Activated CD4-positive, CD25-positive, alpha-beta regulatory T cell treated with anti-CD3 and anti-CD28 coated beads, Interleukin-2, amount 50 U/mL, for 16 hours (primary cell): ENCODE results near the gene RIBC2.
A peak's percentile ranks its signal among the peaks of the same experiment; 100 is the strongest.
"Not testable (repeated sequence)": the region's sequence is repeated elsewhere in the genome, so short reads cannot be mapped to it uniquely, and the experiment has no call there.

ENCODE experiments used
- DNase-seq: peaks from one replicate; pipeline ENCODE4 v3.0.0-alpha.2; 2020; ENCODE audit warnings: low read depth, low spot score

The RIBC2 gene

DNA sequence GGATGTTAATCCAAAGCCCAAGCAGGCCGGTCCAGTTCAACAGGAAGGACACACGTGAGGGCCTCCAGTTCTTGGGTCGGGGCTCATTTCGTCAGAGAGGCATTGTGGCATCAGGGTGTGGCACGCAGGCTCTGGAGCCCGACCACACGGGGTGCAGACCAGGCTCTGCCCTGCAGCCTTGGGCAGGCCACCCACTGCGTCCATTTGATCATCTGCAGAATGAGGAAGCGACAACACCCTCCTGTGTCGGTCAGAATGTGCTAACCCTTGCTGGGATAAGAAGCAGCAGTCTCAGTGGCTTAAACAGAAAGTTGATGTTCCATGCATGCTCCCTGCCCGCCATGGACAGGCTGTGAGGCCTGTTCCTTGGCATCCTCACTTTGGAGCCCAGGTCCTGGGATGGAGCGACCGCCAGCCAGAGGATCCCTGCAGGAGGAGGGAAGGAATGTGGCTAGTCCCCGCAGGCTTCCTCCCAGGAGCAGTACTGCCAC is 10.8 kb downstream of the RIBC2 start:
- no peak for DNase-seq

DNA sequence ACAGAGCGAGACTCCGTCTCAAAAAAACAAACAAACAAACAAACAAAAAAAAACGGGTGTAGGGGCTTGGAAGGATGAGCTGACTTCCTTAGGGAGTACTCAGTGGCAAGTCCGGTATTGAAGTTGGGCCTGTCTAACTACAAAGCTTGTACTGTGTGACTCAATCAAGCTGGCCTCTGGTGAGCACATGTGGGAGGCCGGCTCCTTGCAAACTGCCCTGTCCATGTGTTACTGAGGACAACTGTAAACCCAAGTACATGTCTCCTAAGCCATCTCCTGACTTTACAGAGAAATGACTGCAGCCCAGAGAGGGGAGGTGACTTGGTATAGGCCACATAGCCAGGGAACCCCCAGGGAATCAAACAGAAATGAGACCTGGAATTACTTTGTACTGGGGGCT is 11.6 kb downstream of the RIBC2 start:
- DNase-seq: no peak

DNA sequence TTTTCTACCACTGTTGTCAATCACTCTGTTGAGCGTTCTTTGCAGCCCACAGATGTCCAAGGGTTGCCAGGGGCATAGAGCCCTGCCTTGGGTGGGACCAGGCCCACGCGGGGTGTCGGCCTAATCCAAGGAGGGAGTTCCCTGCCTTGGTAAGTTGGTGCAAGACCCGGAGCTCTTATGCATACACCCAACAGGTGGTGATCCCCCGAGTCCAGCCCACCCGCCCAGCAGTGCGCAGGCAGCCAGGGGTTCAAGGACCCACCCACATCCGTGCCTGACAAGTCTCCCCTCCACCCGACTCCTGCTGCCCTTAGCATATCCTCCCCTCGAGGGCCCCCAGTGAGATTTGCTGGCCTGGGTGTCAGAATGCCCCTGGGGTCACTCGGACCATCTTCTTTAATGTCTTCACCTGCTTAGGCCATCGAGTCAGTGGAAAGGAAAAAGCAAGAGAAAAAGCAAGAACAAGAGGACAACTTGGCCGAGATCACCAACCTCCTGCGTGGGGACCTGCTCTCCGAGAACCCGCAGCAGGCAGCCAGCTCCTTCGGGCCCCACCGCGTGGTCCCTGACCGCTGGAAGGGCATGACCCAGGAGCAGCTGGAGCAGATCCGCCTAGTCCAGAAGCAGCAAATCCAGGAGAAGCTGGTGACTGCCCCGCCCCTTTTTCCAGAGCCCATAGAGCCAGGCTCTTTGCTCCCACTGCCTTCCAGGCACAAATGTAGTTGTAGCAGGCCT is 12.2 kb downstream of the RIBC2 start:
- no peak for DNase-seq

DNA sequence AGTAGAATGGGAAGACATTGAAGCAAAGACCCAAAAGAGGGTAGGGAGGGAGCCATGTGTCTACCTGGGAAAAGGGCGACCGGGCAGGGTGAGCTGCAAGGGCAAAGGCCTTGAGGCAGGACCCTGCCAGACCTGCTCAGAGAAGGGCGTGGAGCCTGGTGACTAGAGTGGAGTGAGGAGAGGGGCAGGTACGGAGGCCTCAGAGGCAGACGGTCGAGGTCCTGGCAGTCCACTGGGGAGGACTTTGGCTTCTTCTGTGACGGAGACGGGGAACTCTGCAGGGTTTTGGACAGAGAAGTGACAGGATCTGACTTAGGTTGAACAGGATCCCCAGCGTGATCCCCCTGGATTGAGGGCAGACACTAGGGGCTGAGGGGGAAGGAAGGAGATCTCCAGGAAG is 12.9 kb downstream of the RIBC2 start:
- DNase-seq: no peak

DNA sequence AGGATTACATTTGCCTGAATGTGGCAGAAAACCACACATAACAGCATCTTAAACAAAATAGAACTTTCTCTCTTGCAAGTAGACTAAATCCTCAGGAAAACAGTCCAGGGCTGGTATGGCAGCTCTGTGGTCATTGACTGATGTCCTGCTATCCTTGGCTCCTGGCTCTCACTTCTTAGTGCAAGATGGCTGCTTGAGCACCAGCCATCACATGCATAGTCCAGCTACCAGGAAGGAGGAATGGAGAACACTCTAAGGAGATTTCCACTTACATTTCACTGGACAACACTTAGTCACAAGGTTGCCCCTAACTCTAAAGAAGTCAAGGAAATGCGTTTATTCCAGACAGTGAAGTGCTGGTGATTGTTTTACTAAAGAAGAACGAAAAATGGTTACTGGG is 13.6 kb downstream of the RIBC2 start:
- no peak for DNase-seq

DNA sequence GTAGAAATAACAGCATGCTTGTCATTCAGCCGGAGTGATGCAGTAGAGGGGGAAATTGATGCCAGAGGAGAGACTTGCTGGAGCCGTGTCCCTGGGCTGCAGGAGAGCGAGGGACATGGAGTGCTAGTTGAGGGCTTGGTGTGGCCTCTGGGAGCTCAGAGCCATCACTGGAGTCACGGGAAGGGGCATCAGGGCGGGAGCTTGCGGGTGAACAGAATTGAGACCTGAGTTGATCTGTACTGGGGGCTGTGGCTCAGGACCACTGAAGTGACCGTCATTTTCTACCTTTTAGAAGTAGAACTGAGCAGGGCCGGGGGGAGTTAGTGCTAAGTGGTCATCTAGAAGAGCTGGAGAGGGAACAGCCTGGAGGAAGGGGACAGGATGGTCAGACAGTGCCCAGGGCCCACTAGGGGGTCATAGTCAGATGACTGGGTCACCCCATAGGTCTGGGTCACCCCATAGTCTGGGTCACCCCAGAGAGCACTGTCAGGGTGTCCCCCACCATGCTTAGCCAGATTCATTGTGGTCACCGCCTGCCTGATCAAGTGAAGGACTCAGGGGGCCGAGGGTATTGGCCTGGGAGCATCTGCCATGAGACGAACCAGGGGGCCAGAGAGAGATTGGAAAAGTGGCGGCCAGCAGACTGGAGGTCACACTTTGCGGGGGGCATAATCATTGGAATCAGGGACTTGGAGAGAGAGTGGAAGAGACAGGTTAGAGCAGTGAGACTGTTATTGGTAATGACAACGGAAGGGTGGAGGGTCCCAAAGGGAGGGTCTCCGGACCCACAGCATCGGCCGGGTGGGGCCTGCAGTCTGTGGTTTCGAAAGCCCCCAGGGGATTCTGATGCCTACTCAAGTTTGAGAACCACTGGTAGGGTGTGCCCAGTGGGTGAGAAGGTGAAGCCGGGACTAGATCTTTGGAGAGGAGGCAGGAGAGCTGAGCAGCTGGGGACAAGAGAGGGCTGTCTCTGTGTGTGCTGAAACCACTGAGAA is 15.2 kb downstream of the RIBC2 start:
- DNase-seq: no peak

DNA sequence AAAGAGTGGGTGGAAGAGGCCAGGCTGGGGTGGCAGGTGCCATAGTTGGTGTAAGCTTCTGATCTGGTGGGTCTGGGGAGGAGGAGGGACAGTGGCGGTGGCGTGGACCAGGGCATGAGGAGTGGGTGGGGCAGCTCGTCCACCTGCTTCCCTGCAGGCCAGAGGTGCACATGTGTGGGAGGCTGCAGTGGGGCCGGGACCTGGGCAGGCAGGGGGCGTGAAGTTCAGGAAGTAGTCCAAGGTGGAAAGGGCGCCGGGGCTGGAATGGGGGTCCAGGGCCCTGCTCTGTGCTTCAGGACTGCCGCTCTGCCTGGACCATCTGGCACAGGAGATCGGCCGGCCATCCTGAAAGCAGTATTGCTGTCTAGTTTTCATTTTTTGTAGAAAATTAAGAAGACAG is 15.9 kb downstream of the RIBC2 start:
- DNase-seq: no peak

DNA sequence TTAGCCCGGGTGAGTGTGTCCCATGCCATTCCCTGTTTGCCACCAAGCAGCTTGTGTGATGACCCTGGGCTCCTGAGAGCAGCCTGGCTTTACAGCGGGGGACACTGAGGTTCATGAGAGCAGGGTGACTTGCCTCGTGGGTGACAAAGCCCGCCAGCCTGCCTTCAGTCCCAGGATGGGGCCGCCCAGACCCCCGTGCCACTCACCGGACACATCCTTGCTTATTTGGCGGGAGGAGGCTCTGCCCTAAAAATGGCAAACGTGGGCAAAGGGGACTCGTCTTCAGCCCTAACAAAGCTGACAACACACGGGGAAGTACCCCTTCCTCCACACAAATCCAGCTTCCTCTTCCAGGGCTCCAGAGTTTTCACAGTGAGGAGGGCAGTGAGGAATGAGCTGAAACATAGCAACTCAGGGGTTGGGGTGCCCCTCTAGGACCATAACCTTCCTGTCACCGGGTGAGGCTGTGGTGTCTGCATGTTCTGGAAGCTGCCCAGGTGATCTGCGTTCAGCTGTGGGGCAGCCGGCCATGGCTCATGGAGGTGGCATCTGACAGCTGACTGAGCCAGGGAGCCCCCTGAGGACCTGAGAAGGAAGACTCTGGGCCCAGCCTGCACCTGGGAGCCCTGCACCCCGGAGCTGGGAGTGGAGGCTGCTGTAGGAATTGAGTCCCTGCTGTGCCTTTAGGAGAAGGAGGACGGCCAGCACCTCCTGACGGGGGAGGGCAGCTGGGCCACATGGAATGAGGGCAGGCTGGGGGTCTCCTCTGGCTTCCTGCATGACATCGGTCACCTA is 16.7 kb downstream of the RIBC2 start:
- DNase-seq: no peak

DNA sequence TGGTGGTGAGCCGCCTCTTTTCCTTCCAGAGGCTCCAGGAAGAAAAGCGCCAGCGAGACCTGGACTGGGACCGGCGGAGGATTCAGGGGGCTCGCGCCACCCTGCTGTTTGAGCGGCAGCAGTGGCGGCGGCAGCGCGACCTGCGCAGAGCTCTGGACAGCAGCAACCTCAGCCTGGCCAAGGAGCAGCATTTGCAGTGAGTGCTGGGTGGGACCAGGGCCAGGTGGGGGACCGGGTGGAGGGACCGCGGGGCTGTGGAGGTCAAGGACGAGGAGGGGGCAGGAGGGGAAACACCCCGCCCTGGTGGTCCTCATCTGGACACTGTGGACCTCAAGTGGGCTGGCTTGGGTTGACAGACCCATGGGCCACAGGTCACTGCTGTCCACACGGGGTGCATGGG is 17.4 kb downstream of the RIBC2 start:
- no peak for DNase-seq

DNA sequence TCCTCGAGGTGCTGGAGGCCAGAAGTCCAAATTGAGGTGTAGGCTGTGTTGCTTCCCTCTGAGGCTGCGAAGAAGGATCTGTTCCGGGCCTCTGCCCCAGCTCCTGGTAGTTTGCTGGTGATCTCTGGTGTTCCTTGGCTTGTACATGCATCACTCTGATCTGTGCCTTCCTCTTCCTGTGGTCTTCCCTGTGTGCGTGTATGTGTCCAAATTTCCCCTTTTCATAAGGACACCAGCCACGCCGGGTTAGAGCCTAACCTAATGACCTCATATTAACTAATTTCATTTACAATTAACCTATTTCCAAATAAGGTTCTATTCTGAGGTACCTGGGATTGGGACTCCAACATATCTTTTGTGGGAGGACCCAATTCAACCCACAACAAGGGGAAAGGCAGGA is 21.5 kb downstream of the RIBC2 start:
- no peak for DNase-seq

DNA sequence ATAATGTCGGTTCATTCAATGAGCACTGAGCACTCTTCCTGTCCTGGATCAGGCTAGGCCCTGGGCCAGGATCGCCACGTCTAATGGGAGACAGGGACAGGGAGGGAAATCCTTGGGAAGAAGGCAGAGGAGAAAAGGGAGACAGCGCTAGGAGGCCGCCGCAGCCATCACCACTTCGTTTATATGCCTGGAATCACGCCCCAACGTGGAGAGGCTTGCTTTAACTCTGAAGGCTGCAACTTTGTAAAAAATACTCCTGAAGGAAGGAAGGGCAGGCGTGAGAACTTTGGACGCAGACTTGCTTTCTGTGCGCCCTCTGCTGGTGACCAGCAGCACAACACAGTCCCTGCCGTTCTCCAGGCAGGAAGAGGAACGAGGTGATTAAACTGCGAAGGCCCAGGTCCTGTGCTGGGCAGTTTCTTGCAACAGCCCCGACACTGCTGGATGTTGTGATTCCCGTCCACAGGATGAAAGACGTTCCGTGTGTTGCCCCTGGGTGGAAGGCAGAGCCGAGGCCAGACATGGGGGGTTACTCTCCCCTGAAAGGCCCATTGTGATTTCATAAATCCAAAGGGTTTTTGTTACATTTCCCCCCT is 22.1 kb downstream of the RIBC2 start:
- peak; percentile 61 for DNase-seq

DNA sequence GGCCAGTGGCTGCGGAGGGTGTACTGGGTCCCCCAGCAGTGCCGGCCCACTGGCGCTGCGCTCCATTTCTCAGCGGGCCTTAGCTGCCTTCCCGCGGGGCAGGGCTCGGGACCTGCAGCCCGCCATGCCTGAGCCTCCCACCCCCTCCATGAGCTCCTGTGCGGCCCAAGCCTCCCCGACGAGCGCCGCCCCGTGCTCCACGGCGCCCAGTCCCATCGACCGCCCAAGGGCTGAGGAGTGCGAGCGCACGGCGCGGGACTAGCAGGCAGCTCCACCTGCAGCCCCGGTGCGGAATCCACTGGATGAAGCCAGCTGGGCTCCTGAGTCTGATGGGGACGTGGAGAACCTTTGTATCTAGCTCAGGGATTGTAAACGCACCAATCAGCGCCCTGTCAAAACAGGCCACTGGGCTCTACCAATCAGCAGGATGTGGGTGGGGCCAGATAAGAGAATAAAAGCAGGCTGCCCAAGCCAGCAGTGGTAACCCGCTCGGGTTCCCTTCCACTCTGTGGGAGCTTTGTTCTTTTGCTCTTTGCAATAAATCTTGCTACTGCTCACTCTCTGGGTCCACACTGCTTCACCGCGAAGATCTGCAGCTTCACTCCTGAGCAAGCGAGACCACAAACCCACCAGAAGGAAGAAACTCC is 23.5 kb downstream of the RIBC2 start:
- not testable (repeated sequence) for DNase-seq

DNA sequence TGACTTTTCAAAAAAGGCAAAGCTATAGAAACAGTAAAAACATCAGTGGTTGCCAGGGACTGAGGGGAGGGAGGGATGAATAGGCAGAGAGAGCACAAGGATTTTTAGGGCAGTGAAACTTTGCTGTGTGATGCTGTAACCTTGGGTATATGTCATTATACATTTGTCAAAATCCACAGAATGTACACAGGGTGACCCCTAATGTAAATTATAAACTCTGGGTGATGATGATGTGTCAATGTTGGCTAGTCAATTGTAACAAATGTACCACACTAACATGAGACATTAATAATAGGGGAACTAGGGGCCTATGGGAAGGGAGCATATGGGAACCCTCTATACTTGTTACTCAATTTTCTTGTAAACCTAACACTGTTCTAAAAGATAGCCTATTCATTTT is 24.8 kb downstream of the RIBC2 start:
- no peak for DNase-seq

DNA sequence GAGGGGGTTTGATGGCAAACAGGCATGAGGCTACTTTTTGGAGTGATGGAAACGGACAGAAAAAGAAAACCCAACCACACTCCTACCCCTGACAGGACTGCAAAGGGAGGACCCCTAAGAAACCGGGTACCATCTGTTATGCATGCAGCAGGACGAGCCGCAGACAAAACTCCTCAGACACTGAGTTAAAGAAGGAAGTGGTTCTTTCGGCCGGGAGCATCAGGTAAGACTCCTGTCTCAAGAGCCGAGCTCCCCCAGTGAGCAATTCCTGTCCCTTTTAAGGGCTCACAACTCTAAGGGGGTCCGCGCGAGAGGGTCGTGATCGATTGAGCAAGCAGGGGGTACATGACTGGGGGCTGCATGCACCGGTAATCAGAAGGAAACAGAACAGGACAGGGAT is 27.2 kb downstream of the RIBC2 start:
- not testable (repeated sequence) for DNase-seq

DNA sequence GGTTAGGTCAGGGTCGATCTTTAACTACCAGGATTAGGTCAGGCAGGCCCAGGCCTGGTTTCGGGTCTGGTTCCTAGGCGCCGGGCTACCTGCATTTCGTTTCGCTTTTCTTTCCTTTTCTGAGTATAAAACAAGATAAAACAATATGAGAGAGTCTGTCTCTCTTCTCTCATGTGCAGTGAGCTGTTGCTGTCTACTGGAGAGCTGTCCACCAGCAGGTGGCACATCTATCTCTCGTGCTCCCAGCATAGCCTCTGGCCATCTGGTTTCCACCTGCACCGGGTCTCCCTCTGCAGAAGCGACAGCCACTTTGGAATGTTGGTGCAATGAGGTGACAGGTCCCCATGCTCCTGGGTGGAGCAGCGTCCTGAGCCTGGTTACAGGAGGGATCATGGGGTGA is 27.6 kb downstream of the RIBC2 start:
- DNase-seq: no peak

DNA sequence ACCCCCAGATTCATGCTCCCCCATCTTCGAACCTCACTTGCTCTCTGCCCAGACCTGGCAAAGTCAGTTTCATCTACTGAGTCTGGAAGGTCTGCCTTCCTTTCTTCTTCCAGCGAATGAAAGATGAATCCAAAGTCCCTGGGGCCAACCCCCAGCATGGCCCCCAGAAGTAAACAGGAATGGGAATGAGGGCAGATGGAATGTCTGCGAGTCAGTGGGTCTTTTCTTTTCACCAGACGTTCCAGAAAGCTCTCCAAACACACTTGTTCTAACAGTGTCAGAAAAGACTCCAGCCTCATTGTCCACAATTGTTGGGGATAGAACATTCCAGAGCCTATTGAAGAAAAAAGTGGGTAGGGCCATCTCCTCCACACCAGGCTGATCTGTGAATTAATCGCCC is 28.6 kb downstream of the RIBC2 start:
- DNase-seq: no peak

DNA sequence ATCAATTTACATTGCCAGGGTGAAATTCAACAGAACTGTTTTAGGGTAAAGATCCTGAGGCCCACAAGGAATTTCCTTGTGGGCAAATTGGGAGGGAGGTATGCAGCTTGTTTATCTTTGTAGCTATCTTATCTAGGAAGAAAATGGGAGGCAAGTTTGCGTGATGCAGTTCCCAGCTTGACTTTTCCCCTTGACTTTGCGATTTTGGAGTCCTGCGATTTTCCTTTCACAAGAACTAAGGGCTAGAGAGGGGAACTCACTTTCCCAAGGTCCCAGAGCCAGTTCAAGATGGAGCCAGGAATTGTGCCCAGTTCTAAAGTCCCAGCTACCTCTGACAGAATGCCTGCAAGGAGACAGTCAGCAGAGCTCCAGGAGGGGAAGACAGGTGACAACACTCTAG is 30.7 kb downstream of the RIBC2 start:
- no peak for DNase-seq

DNA sequence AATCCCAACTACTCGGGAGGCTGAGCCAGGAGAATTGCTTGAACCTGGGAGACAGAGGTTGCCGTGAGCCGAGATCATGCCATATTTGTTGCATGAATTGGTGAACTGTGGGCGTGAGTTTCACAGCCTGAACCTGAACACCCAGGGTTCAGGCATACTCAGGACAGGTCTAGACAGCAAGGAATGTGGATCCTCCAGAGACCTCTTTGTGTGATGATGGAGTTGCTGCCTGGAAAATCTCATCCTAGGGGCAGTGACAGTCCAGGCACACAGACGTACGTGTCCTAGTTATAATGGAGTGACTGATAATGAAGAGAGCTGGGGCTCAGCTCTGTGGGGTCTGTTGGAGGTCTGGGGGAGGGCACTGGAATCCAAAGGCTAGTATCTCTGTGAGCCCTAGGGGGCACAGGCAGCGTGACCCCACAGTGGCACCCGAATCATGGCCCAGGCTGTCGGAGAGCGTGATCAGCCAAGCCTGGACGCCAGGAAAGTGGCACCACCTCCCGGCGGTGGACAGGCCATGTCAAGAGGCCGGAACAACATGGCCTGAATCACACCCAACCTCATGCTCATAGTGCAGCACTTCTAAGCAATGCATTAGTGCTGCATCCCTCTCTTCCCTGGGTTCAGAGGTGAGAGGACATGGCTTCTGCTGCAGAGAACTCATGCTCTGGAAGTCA is 31.7 kb downstream of the RIBC2 start:
- no peak for DNase-seq

DNA sequence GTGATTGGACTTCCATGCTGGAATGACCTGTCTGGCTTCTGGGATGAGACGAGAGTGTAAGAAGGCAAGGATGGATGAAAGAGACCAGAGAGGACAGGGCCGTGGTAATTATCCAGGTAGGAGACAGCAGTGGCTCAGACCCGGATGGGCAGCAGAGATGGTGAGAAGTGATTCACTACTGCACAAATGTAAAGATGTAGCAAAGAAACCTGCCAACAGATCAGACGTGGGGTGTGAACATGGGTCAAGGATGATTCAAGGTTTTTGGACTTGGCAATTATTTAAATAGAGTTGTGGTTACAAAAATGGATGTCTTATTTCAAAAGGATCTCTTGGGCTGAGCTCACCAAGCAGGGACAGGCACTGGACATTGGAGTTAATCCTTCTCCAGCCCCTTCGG is 32.7 kb downstream of the RIBC2 start:
- no peak for DNase-seq

DNA sequence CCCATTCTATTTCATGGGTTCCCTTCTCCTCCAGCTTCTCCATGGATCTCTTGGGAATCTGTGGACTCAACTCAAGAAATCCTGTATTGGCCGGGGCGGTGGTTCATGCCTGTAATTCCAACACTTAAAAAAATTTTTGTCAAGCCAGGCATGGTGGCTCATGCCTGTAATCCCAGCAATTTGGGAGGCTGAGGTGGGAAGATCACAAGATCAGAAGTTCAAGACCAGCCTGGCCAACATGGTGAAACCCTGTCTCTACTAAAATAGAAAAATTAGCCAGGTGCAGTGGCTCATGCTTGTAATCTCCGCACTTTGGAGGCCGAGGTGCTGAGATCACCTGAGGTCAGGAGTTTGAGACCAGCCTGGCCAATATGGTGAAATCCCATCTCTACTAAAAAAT is 34.1 kb downstream of the RIBC2 start:
- DNase-seq: not testable (repeated sequence)
